ENCODE measurements around the gene FEM1B.

The FEM1B gene

DNA sequence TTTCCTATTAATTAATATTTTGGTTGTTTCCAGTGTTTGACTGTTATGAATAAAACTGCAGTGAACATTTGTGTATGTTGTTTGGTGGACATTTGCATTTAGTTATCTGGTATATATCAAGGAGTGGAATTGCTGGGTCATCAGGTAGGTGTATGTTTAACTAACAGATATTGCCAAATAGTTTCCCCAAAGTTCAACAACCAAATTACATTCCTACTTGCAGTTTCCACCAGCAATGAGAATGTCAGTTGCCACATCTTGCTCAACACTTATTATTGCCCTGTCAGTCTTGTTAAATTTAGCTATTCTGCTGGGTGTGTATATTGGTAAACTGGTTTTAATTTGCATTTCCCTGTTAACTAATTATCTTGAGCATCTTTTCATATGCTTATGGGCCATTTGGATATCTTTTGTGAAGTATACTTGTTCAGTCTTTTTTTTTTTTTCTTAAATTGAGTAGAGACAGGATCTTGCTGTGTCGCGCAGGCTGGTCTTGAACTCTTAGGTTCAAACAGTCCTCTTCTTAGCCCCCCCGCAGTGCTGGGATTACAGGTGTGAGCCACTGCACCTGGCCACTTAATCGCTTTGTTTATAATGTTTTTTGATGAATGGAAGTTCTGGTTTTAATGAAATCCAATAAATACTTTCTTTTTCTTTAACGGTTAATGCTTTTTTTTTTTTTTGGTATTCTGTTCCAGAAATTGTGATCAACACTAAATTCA is 7.9 kb downstream of the FEM1B start:
- DNase-seq (ENCODE audit: low read depth, low spot score): no peak

DNA sequence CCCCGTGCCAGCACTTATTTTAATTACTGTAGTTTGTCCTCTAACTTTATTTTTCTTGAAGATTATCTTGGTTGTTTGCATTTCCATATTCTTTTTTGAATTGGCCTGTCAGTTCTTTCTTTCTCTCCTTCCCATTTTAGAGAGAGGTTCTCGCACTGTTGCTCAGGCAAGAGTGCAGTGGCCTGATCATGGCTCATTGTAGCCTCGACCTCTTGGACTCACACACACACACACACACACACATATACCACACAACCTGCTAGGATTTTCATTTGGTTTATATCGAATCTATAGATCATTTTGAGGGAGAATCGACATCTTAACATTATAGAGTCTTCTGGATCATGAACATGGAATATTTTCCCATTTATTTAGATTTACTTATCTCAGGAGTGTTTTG is 8.7 kb downstream of the FEM1B start:
- DNase-seq (ENCODE audit: low read depth, low spot score): no peak

DNA sequence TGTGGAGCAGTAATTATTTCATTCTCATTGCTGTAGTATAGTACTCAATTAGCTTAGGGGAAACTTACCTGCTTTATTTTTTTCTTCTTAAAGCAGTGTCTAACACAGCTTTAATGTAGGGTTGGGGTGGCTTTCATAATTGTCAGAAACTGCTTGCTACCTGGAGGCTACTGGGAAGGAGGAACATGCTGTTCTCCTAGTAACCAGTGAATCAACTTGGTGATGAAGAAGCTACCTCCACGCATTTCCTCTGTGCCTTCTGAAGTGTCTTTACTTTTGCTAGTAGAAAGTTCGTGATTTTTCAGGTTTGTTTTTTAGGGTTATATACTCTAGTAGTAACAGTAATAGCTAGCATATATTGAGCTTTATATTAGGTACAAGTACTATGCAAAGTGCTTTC is 11.5 kb downstream of the FEM1B start:
- DNase-seq (ENCODE audit: low read depth, low spot score): no peak

DNA sequence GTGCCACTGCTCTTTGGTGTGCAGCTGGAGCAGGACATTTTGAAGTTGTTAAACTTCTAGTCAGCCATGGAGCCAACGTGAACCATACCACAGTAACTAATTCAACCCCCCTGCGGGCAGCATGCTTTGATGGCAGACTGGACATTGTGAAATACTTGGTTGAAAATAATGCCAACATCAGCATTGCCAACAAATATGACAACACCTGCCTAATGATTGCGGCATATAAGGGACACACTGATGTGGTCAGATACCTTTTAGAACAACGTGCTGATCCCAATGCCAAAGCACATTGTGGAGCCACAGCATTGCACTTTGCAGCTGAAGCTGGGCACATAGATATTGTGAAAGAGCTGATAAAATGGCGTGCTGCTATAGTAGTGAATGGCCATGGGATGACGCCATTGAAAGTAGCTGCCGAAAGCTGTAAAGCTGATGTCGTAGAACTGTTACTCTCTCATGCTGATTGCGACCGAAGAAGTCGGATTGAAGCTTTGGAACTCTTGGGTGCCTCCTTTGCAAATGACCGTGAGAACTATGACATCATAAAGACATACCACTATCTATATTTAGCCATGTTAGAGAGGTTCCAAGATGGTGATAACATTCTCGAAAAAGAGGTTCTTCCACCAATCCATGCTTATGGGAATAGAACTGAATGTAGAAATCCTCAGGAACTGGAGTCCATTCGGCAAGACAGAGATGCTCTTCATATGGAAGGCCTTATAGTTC is 12.2 kb downstream of the FEM1B start:
- no peak for DNase-seq (ENCODE audit: low read depth, low spot score)

DNA sequence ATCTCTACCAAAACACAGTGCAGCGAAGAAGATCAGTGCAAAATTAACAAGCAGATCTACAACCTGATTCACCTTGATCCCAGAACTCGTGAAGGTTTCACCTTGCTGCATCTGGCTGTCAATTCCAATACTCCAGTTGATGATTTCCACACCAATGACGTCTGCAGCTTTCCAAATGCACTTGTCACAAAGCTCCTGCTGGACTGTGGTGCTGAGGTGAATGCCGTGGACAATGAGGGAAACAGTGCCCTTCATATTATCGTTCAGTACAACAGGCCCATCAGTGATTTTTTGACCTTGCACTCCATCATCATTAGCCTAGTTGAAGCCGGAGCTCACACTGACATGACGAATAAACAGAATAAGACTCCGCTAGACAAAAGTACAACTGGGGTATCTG is 13.2 kb downstream of the FEM1B start:
- DNase-seq (ENCODE audit: low read depth, low spot score): no peak

DNA sequence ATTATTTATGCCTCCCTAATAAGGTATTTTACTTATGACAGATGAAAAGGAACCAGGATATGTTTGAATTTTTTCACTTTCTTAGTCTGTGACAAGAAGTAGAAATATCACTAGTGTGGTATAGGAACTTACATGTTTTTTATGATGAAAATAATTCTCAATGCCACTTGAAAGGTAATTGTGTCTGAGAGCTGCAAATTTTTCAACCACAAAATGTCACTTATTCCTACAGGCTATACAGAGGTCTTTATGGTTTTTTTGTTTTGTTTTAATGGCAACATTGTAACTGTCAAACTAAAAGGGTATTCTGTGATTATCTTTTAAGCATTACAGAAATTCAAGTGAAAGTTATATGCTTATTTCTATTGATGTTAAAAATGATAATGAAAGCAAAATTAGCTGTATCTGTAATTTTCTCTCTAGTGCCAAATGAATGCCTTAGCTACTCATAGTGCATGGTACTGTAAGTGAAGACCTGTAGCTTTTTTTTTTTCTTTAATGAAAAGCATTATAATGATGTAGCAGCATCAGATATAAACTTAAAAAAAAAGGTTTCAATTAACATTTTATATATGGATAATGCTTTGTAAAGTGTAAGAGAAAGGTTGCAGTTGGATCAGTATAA is 14.7 kb downstream of the FEM1B start:
- DNase-seq (ENCODE audit: low read depth, low spot score): no peak

DNA sequence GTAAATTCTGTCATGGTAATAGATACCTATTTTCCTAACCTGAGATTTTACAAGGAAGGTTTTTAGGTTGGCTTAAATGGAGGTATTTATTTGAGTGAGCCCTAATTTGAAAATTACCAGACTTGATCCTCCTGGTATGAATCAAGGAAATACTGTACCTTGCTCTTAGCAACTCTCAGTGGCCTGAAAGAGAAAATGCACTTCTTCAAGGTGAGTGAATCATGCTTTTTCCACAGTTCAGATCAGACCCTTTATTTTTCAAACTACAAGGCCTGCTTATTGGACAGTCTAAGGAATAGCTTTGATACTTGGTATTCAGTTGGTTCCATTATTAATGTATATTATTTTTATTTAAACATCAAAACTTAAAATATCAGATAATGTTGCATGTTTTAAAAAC is 15.4 kb downstream of the FEM1B start:
- no peak for DNase-seq (ENCODE audit: low read depth, low spot score)

DNA sequence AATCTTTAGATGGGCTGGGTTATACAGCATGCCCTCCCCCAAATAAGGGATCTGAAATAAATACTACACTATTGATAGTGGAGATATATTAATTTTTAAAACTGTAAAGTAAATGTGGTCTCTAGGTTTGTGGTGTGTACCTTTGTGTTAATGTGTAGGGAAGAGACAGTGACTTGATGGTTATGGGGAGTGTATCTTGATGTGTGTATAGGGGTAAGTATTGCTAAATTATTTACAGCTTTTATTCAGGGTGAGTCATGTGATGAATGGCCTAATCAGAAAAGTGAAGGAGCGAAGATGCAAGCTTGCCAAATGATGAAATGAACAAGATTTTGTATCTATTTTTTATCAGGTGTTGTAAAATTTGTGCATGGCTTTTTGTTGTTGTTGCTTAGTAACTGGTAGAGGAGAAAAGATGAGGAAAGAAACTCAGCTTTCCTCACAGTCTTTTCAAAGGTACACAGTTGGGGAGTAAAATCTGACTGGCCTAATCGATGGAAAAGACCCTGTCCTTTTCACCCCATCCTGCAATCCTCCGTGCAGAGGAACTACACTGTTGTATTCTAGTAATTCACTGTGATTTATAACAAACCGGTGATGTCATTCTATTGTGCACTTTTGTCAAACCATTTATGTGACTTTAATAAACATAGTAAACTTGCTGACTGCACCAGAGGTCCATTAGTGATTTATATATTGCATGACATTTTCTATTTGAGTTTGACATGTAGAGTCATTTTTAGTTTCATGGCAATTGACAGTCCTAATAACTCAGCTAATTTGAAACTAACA is 17.7 kb downstream of the FEM1B start:
- no peak for DNase-seq (ENCODE audit: low read depth, low spot score)

DNA sequence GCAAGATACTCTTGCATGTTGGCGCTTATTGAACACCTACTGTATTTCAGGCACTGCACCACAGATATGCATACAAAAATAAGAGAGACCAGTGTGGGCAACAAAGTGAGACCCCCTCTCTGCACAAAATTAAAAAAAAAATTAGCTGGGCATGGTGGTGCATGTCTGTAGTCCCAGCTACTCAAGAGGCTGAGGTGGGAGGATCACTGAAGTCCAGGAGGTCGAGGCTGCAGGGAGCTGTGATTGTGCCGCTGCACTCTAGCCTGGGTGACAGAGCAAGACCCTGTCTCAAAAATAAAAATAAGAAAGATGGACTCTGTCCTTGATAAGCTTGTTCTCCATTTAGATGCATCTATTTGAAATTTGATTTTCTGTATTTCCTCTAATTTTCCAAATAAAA is 20.8 kb downstream of the FEM1B start:
- no peak for DNase-seq (ENCODE audit: low read depth, low spot score)

DNA sequence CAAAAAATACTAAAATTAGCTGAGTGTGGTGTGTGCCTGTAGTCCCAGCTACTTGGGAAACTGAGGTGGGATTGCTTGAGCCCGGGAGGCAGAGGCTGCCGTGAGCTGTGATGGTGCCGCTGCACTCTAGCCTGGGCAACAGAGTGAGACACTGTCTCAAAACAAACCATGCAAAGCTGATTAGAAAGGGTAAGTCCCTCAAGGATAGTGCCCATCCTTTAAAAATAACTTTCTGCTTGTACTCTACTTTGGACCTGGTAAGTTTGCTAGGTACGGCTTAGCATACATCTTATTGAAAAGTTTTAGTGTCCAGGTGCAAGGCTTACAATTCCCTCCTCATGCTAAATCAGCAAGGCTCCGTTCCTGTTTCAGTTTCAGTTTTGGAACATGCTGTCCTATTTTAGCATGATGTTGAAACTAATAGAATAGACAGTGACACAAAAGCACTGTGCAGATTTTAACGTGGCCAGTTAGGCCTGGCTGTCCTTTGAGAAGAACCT is 21.4 kb downstream of the FEM1B start:
- DNase-seq (ENCODE audit: low read depth, low spot score): no peak

DNA sequence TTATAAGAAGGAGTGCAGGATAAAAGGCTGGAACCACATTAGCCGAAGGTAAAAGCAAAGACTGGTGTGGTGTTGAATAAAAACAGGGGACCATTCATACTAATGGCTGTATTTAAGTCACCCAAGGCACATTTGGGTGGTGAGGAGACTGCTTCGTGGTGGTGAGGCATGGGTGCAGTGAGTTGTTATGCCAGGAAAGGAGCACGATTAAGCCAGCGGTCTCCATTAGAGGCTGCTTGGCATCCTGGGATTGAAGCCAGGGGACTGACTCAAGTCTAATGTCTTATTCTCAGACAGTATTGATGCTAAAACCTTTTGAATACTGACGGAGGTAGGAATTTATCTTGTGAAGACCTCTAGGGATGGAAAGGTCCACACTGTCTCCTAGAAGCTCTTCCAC is 21.9 kb downstream of the FEM1B start:
- no peak for DNase-seq (ENCODE audit: low read depth, low spot score)

DNA sequence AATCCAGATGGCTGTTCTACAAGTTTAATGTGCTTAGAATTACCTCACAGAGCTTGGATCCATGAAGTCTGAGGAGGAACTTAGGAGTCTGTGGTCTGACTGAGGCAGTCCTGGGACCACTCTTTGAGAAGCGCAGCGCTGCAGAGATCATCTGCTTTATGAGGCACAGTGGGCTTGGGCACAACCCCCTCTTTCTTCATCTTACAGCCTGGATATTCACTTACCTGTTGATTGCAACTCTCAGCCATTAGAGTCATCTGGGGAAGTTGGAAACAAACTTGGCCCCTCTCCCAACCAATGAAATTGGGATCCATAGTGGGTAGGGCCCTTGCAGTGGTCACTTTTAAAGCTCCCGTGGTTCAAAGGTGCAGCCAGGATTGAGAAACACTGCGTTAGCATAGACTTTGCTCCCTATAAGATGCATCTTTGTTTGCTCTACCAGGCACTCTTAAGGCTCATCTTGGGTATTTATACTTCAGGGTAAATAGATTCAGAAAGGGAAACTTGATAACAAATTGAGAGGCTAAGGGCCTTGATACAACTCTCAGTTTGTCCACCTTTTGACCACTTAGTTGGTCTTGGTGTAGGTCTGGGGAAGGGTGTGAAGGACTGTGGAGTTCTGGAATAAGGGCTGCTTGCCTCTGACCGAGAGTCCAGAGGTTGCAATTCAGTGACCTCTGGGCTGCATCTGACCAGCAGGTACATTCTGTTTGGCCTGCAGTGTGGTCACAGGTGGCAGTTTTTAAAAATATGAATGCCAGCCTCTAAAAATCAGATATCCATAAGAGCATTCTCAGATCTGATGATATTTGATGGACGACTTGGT is 22.8 kb downstream of the FEM1B start:
- no peak for DNase-seq (ENCODE audit: low read depth, low spot score)

DNA sequence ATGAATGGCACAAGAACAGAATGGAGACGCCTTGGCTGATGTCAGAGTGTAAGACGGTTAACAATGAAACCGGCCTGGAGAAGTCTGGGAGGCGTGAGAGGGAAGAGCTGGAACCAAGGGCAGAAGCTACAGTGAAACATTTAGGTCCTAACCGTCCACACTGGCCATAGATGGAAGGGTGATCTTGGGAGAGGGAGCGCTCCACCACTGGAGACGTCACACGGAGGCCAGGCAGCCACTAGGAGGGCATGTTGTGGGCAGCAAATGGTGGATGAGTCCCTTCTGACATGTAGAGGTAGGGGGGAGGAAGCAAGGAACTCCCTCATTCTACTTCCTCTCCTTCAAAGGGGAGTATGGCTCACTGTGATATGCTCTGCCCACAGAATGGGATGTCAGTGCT is 23.8 kb downstream of the FEM1B start:
- no peak for DNase-seq (ENCODE audit: low read depth, low spot score)

DNA sequence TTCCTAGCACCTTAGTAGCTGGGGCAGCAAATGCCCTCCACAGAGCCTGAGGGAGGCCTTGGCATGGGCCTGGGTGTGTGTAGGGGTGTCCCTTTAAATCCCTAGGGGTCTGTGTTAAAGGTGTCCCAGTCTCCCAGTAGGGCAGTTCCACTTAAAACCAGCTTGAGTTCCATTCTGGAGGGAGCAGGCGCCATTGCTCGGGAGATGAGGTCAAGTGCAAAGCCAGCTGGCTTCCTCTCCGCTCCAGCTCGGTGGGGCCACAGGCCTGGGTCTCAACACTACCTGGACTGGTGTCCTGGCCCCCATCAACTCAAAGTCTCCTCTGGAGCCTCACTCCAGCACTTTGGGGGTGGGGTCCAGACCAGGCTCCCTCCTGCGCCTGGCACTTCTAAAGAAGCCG is 25.2 kb downstream of the FEM1B start:
- DNase-seq (ENCODE audit: low read depth, low spot score): no peak

DNA sequence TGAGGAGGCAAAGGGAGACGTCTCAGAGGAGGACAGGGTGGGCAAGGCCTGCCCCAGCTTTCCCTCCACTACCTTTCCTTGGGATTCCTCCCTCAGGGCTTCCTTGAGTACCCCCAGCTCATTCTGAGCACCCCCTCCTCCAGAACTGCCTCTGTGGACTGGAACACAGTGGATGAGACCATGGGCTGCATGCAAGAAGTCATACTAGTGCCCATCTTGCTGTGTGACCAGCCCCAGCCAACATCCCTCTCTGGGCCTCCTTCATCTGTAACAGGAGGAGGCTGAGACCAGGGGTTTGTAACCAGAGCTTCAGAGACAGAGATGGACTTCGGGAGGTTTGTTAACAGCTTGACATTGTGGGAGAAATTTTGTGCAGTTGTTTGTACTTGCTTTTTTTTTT is 25.6 kb downstream of the FEM1B start:
- DNase-seq (ENCODE audit: low read depth, low spot score): no peak

DNA sequence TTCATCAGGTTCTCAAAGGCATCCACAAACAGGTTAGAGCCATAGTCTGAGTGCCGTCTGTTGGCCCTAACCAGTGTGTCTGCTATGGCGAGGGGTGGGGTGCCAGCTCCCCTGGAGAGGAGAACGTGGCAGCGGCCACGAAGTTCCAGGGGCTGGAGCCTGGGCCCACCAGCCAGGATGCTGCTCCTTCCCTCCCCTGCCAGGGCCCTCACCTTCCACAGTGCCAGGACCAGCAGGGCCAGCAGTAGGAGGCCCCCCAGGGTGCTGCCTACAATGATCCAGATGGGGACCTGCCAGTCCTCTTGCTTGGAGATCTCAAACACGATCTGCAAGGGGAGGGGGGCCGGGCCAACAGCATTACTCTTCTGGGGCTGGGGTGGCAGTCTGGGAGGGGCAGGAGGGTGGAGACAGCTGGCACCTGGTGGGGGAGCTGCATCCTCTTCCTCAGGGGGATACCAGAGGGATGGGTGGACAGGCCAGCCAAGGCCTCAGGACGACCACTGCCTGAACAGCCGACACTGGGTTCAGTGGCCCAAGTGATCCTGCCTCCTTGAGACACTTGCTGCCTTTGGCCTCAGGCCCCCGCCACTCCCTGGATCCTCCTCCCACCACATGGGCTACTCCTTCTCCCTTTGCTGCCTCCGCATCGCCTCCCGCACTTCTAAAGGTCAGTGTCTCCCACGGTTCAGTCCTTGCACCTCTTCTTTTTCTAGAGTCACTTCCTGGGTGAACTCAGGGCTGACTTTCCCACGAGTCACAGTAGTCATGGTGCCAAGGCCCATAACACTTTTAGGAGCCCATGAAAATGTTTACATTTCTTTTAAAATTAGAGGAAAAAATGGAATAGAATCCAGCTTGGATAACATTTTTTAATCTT is 26.3 kb downstream of the FEM1B start:
- no peak for DNase-seq (ENCODE audit: low read depth, low spot score)

DNA sequence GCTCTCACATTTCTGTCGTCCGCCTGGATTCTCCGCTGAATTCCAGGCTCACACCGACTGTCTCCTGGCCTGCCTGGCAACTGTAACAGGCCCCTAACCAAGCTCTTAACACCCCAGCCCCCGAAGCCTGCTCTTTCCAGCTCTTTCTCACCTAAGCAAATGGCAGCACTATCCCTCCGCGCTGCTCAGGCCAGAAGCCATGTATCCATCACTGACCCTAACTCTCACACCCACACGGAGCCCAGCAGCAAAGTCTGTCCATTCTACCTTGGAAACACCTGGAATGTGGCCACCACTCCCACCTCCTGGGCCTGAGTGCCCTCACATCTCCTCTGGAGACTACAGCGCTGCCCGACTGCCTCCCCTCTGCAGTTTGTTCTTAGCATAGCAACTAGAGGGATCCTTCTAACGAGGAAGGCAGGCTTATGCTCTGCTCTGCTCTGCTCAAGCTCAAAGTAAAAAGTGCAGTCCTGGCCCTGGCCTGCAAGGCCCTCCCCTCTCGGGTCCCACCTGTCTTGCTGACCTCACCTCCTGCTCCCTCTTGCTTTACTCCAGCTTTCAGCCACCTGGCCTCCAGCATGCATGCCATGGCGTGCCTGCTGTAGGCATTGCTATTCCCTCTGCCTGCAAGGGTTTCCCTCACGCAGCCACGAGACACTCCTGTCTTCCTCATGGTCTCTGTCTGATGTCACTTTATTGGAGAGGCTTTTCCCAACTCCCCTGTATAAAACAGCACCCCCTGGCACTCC is 27.2 kb downstream of the FEM1B start:
- no peak for DNase-seq (ENCODE audit: low read depth, low spot score)

DNA sequence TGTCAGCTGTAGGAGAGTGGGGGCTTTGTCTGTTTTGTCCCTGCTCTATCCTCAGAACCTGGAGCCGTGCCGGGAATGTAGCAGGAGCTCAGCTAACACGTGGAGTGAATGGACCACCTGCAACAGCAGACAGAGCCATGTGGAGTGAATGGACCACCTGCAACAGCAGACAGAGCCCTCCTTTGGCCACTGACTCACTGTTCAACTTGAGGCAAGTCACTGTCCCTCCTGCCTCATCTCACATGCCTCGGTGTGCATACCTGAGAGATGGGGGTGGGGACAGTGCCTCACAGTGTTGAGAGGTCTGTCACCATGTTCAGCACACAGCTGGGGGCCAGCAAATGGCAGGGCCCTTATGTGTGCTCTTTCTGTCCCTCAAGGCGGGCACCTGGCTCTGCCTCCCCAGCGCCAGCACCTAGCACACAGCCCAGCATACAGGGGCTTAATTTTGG is 27.9 kb downstream of the FEM1B start:
- no peak for DNase-seq (ENCODE audit: low read depth, low spot score)
